Measurements from ENCODE around the gene NEURL1B. TPM values are rescaled to one million over a fixed set of nuclear protein-coding genes. Genes with fewer than 3 reads are reported as not detected.
"Not testable (repeated sequence)": the region's sequence is repeated elsewhere in the genome, so short reads cannot be mapped to it uniquely, and the experiment has no call there.

NEURL1B gene
- total RNA-seq, 1 donor from 2014 or later = 11.7 TPM

GRCh38 chr5:172710676-172711075, 69.6 kb downstream of the NEURL1B start:
- H3K4me3 Mint-ChIP-seq = no peak overlapping the region

GRCh38 chr5:172711321-172711861, 70.3 kb downstream of the NEURL1B start:
- DNase-seq (ENCODE audit: low spot score in 2 of 2, unreplicated experiment in 2 of 2); H3K4me3 Mint-ChIP-seq; H3K27ac Mint-ChIP-seq; H3K4me1 Mint-ChIP-seq; H3K36me3 Mint-ChIP-seq; H3K9me3 Mint-ChIP-seq: not testable (repeated sequence)
- H3K27me3 Mint-ChIP-seq (ENCODE audit: low read depth) = peaks cover 20% of the 10 kb centered on the region

More at GRCh38 chr5:172710676-172711075, 69.6 kb downstream of the NEURL1B start:
- Mint-ChIP-seq H3K27ac (no peak overlapping the region), H3K36me3 (no peaks in the 10 kb centered on the region), H3K4me1 (peaks cover 7% of the 10 kb centered on the region), H3K27me3 (ENCODE audit: low read depth) (peaks cover 24% of the 10 kb centered on the region), H3K9me3 (no peaks in the 10 kb centered on the region)
- TF ChIP-seq CTCF (IDR thresholded peaks at IDR 0.05; ENCODE audit: unreplicated experiment) = no peak
- no peak for DNase-seq (ENCODE audit: low spot score in 2 of 2, unreplicated experiment in 2 of 2)

GRCh38 chr5:172712610-172713009, 71.5 kb downstream of the NEURL1B start:
- TF ChIP-seq CTCF (IDR thresholded peaks at IDR 0.05; ENCODE audit: unreplicated experiment) = no peak
- Mint-ChIP-seq H3K4me1 (peaks cover 3% of the 10 kb centered on the region), H3K27ac (no peak overlapping the region), H3K36me3 (no peaks in the 10 kb centered on the region), H3K4me3 (no peak overlapping the region), H3K9me3 (no peaks in the 10 kb centered on the region), H3K27me3 (ENCODE audit: low read depth) (peaks cover 12% of the 10 kb centered on the region)
- no peak for DNase-seq (ENCODE audit: low spot score in 2 of 2, unreplicated experiment in 2 of 2)

GRCh38 chr5:172713113-172713808, 72.2 kb downstream of the NEURL1B start:
- peaks cover 2% of the 10 kb centered on the region for H3K4me1 Mint-ChIP-seq
- H3K27ac Mint-ChIP-seq = no peak overlapping the region
- DNase-seq (ENCODE audit: low spot score in 2 of 2, unreplicated experiment in 2 of 2) = peak; percentile 62 to 89
- peak; percentile 95 for TF ChIP-seq CTCF (IDR thresholded peaks at IDR 0.05; ENCODE audit: unreplicated experiment)
- H3K9me3 Mint-ChIP-seq = no peaks in the 10 kb centered on the region
- peaks cover 13% of the 10 kb centered on the region for H3K27me3 Mint-ChIP-seq (ENCODE audit: low read depth)
- no peaks in the 10 kb centered on the region for H3K36me3 Mint-ChIP-seq
- H3K4me3 Mint-ChIP-seq = no peak overlapping the region

GRCh38 chr5:172713809-172714490, 72.9 kb downstream of the NEURL1B start:
- no peak for TF ChIP-seq CTCF (IDR thresholded peaks at IDR 0.05; ENCODE audit: unreplicated experiment)
- H3K4me1 Mint-ChIP-seq = peaks cover 2% of the 10 kb centered on the region
- no peaks in the 10 kb centered on the region for H3K9me3 Mint-ChIP-seq
- DNase-seq (ENCODE audit: low spot score in 2 of 2, unreplicated experiment in 2 of 2) = no peak
- peaks cover 12% of the 10 kb centered on the region for H3K27me3 Mint-ChIP-seq (ENCODE audit: low read depth)
- H3K27ac Mint-ChIP-seq = no peak overlapping the region
- H3K36me3 Mint-ChIP-seq = no peaks in the 10 kb centered on the region
- no peak overlapping the region for H3K4me3 Mint-ChIP-seq
